Measurements from ENCODE around the gene B4GALT2.

GRCh38 chr1:44016890-44017400 is 37.9 kb downstream of the B4GALT2 start:
- TF ChIP-seq CBX5 (IDR thresholded peaks at IDR 0.05; ENCODE audit: low read depth, low read length) (no peak), CTCF (IDR thresholded peaks at IDR 0.05; ENCODE audit: control extremely low read depth in 1 of 3, insufficient read depth in 1 of 3, low read depth in 1 of 3, low read length in 3 of 3) (no peak), POLR2AphosphoS5 (IDR thresholded peaks at IDR 0.05; ENCODE audit: low read depth, low read length) (no peak), MAX (IDR thresholded peaks at IDR 0.05) (no peak), POLR2A (IDR thresholded peaks at IDR 0.05; ENCODE audit: control extremely low read depth in 1 of 2, low read depth in 2 of 2, low read length in 2 of 2) (no peak), E2F6 (IDR thresholded peaks at IDR 0.05) (no peak), CEBPB (IDR thresholded peaks at IDR 0.05; ENCODE audit: low read depth, low read length) (no peak), MAFK (IDR thresholded peaks at IDR 0.05; ENCODE audit: low read depth, low read length) (no peak), CHD1 (IDR thresholded peaks at IDR 0.05; ENCODE audit: low read depth, low read length) (no peak), ATF3 (IDR thresholded peaks at IDR 0.05; ENCODE audit: insufficient read depth, low read depth, low read length) (no peak)

All from H1 (cell line).